ENCODE data around the gene SNCG.
"Not testable (repeated sequence)": the region's sequence is repeated elsewhere in the genome, so short reads cannot be mapped to it uniquely, and the experiment has no call there.

SNCG gene
- long read RNA-seq, donor 1, transcript SNCG-202 (5 exons, 701 nt), result major isoform, 21 of 22 reads
- long read RNA-seq, donor 1, partial matches to known transcripts, result 0 of 22 reads
- long read RNA-seq, donor 1, other reads (novel, unspliced or antisense), result 0 of 22 reads
- long read RNA-seq, donor 2, partial matches to known transcripts, result 0 of 4 reads
- long read RNA-seq, donor 2, other reads (novel, unspliced or antisense), result 0 of 4 reads
- long read RNA-seq, donor 3, partial matches to known transcripts, result 0 of 4 reads
- long read RNA-seq, donor 3, other reads (novel, unspliced or antisense), result 0 of 4 reads
- long read RNA-seq, donor 4, transcript SNCG-202 (5 exons, 701 nt), result major isoform, 8 of 8 reads
- long read RNA-seq, donor 4, partial matches to known transcripts, result 0 of 8 reads
- long read RNA-seq, donor 4, other reads (novel, unspliced or antisense), result 0 of 8 reads
- long read RNA-seq, donor 5, partial matches to known transcripts, result 0 of 4 reads
- long read RNA-seq, donor 5, other reads (novel, unspliced or antisense), result 0 of 4 reads
- long read RNA-seq, donor 6, transcript SNCG-202 (5 exons, 701 nt), result major isoform, 12 of 13 reads
- long read RNA-seq, donor 6, partial matches to known transcripts, result 0 of 13 reads
- long read RNA-seq, donor 6, other reads (novel, unspliced or antisense), result 0 of 13 reads
- long read RNA-seq, donor 7, transcript SNCG-202 (5 exons, 701 nt), result major isoform, 9 of 10 reads
- long read RNA-seq, donor 7, partial matches to known transcripts, result 0 of 10 reads
- long read RNA-seq, donor 7, other reads (novel, unspliced or antisense), result 0 of 10 reads
- long read RNA-seq, donor 8, partial matches to known transcripts, result 0 of 4 reads
- long read RNA-seq, donor 8, other reads (novel, unspliced or antisense), result 0 of 4 reads

GRCh38 chr10:86958116-86958900 lies at the start of gene SNCG:
SNCG (plus strand) TSS chr10:86958599; CDS start chr10:86958698, 99 bp downstream.
- DNase-seq, result no peak

- DNase-seq, result no peak
These were observed 43.7 kb upstream of the SNCG start for GRCh38 chr10:86914734-86915133.

GRCh38 chr10:86918022-86918471 lies 40.4 kb upstream of the SNCG start:
- DNase-seq, result no peak

DNA sequence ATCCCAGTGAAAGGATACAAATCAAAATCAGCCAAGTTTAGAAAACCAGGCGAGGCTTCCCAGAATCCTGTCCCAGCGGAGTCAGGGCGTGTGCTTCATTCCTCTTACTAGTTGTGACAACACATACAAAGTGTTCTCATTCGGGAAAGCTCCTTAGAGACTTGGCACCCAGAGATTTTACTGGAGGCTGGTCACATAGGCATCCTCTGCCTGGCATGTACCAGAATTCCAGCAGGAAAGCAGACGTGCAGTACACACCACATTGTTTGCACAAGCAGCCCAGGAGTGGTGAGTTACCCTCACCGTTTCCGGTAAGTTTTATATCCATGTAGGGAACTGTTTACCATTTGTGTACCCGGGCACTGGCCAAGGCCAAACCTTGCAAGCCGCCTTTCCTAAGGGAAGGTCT lies 35.8 kb upstream of the SNCG start:
- no peak for DNase-seq

DNA sequence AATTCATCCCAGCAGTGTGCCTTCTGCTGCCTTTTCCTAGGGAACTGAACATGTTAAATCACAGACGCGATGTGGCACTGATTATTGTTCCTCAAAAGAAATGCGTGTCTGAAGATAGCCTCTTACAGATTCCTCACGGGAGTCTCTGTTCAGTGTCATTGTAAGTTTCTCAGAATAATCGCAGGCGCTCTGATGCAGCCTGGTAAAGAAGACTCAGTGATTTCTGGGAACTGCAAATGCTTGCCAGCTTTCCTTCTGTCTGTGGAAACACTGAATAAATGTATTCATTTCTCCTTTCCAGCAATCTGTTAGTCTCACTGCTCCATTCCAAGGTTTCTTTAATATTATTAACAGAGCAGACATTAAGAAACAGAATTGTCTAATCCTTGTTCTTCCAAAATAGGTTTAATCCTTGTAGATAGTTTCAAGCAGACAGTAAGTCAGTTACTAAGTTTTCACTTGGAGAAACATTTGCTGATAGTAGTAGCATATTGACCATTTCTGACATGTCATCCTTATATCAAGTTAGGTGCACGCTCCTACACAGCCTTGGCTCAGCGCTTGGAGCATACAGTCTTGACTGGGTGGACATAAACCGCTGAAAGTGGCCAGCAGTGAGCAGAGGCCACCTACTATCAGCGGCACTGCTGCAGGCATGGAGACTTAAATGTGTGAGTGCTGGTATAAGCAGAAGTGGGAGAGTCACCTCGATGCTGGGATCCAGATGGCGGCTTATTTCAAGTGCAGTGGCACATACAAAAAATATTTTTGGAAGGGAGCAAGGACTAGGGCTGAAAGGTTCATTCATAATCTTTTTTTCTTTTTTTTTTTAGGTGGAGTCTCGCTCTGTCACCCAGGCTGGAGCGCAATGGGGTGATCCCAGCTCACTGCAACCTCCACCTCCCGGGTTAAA lies 28.7 kb upstream of the SNCG start:
- DNase-seq, result no peak

GRCh38 chr10:86931872-86932271 lies 26.5 kb upstream of the SNCG start:
- DNase-seq, result no peak

GRCh38 chr10:86932674-86933073 lies 25.7 kb upstream of the SNCG start:
- DNase-seq, result no peak

GRCh38 chr10:86934162-86934711 lies 24.2 kb upstream of the SNCG start:
- not testable (repeated sequence) for DNase-seq

- no peak for DNase-seq
These were observed 21.5 kb upstream of the SNCG start for GRCh38 chr10:86936661-86937501.

DNA sequence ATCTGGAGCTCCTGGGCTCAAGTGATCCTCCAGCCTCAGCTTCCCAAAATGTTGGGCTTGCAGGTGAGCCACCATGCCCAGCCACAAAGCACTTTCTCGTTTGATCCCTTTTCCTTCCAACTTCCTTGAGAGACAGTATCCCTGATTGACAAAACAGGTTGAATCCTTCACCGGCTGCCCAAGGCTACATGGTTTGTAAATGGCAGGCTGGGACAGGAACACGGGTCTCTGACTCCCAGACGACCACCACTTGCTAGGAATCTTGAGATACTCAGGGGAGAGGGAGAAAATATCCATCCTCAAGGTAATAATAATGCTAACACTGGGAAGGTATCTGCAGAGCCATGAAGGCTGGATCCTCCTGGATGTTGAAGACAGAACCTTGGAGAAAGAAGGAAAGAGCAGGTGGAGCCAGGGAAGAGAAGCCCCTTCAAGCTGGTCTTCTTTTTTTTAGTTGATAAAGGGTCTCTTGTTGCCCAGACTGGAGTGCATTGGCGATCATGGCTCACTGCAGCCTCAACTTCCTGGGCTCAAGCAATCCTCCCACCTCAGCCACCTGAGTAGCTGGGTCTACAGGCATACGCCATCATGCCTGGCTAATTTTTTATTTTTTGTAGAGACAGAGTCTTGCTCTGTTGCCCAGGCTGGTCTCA lies 20.8 kb upstream of the SNCG start:
- DNase-seq, result no peak

DNA sequence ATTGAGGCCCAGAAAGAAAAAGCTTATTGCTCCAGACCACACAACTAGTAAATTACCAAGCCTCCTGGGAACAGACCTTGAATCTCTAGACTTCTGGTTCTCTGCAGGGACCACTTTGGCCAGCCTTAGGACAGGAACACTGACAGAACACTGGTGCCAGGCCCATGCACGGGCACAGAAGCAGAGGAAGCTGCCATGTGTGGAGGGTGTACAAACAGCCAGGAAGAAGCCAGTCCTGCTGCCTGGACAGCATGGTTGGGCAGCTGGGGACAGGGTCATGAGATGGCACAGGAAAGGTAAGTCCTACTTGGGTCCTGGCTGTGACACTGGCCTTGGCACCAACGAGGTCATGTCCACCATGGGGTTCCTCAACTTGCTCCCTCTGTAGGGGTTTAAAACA lies 20.1 kb upstream of the SNCG start:
- no peak for DNase-seq

- DNase-seq, result not testable (repeated sequence)
These were observed 18.3 kb upstream of the SNCG start for GRCh38 chr10:86940076-86940475.

DNA sequence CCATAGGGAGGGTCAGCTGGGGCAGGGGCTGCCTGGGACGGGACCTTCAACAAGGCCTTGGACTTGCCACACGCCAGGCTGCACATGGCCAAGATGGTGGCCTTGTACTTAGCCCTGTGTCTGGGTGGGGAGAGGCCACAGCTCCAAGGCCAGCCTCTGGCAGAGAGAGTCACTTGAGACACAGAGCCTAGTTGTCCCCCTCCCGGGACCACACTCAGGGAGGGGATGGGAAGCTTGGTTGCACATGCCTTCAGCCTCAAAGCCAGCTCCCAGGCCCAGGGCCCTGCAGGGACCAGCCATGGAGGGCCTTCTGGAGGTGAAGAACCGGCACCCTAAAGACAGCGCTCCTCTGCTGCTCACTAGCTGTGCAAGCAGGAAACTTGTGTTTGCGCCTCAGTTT lies 17.7 kb upstream of the SNCG start:
- DNase-seq, result no peak

GRCh38 chr10:86941426-86941825 lies 17.0 kb upstream of the SNCG start:
- DNase-seq, result no peak

GRCh38 chr10:86941991-86942421 lies 16.4 kb upstream of the SNCG start:
- DNase-seq, result no peak

GRCh38 chr10:86942441-86943315 lies 15.7 kb upstream of the SNCG start:
- no peak for DNase-seq

DNA sequence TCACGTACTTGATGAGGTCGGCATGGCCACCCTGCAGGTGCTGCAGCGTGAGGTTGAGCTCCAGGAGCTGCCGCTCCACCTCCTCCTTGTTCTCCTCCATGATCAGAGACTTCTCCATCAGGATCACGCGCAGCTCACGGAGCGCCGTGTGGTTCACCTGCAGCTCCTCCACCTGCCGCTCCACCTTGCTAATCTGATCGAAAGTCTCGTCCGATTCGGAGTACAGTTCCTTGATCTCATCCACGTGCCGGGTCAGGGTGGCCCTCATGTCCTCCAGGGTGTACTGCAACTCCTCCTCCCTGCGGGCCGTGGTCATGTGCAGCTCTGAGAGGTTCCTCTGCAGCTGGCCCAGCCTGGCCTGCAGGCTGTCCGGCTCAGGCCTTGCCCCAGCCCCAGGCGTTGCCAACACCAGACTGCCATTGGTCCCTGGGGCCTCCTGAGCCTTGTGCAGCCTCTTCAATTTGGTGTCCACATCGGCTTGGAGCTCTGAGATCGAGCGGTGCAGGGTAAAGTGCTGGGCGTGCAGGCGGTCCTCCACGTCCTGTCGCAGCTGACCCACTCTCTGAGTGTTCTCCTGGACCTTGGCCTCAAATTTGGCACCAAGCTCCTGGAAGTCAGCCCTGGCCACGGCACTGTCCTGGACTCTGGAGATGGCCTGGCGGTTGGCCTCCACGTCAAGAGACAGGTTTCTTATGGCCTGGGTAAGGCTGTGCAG lies 14.9 kb upstream of the SNCG start:
- DNase-seq, result no peak

GRCh38 chr10:86944031-86944419 lies 14.4 kb upstream of the SNCG start:
- no peak for DNase-seq
